ENCODE measurements around the gene FETUB. TPM values are rescaled to one million over a fixed set of nuclear protein-coding genes. Genes with fewer than 3 reads are reported as not detected.
"Not testable (repeated sequence)": the region's sequence is repeated elsewhere in the genome, so short reads cannot be mapped to it uniquely, and the experiment has no call there.

Gene FETUB
- total RNA-seq, 4 donors from 2014 or later: not detected

DNA sequence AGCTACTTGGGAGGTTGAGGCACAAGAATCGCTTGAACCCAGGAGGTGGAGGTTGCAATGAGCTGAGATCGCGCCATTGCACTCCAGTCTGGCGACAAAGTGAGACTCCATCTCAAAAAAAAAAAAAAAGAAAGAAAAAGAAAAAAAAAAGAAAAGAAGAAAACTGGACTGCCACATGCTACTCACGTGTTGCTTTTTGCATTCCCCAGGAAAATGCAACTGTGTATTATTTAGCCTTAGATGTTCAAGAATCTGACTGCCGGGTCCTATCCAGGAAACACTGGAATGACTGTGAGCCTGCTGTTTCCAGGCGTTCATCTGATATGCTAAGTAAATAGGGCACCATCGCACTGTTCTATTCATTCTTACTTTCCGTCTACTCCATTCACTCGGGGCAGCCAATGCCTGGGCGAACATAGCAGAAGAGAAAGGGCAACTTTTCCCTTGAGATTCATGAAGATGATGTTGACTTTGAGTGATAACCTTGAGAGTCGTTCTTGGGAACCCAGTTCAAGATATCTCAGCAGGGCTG lies 47.0 kb downstream of the FETUB start:
- no peak overlapping the region for H3K4me3 ChIP-seq (replicated peaks in 1 of 3)
- H3K4me1 ChIP-seq: no peaks in the 10 kb centered on the region
- DNase-seq: no peak
- intact Hi-C loops (cut with DNase I): no loop called here
- H3K27ac ChIP-seq: no peak overlapping the region
- 88 to 89% methylated on average over 12 of the region's 12 CpGs for WGBS, 2 donors
- H3K9me3 ChIP-seq: no peaks in the 10 kb centered on the region
- TF ChIP-seq, protein P1, sequence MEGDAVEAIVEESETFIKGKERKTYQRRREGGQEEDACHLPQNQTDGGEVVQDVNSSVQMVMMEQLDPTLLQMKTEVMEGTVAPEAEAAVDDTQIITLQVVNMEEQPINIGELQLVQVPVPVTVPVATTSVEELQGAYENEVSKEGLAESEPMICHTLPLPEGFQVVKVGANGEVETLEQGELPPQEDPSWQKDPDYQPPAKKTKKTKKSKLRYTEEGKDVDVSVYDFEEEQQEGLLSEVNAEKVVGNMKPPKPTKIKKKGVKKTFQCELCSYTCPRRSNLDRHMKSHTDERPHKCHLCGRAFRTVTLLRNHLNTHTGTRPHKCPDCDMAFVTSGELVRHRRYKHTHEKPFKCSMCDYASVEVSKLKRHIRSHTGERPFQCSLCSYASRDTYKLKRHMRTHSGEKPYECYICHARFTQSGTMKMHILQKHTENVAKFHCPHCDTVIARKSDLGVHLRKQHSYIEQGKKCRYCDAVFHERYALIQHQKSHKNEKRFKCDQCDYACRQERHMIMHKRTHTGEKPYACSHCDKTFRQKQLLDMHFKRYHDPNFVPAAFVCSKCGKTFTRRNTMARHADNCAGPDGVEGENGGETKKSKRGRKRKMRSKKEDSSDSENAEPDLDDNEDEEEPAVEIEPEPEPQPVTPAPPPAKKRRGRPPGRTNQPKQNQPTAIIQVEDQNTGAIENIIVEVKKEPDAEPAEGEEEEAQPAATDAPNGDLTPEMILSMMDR (IDR thresholded peaks at IDR 0.05): no peak
- TF ChIP-seq POLR2A (IDR thresholded peaks at IDR 0.05): no peak
- no peaks in the 10 kb centered on the region for H3K36me3 ChIP-seq
- H3K27me3 ChIP-seq: no peaks in the 10 kb centered on the region

DNA sequence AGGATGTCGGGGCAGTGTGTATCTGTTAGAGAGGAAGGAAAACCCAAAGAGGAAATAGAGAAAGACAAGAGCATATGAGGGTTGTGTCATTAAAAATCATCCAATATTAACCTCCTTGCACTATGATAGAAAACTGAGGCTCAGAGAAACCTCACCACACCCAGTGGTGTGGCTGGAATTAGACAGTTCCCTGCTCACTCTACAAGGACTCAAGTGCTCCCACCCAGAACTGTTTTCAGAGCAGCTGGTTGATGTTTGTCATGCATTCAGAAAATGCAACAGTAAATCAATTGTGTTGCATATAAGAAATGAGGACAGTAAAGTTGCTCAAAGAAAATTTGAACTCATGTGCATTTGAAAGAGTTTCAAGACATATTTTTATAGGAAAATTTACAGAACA lies 50.1 kb downstream of the FETUB start:
- H3K4me3 ChIP-seq (replicated peaks in 1 of 3); DNase-seq; H3K27ac ChIP-seq; H3K27me3 ChIP-seq; intact Hi-C loops (cut with DNase I); H3K36me3 ChIP-seq; H3K4me1 ChIP-seq; H3K9me3 ChIP-seq: not testable (repeated sequence)
- 90 to 94% methylated on average over 1 of the region's 1 CpG for WGBS, 2 donors

DNA sequence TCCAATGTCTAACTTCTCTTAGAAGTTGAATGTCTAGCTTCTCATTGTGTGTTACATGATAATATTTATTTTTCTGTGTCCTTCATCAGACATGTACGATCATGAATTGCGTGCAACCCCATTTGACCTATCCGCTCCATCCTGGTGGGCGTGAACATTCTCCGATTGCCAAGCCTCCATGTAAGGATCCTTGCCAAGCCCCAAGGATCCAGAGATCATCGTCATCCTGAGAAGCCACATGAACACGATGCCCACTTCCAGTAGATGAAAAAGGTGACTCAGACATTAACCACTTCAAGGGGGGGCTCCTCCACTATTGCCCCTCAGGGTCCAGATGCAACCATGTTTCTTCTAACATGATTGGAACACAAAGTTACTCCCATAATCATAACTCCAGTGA lies 51.5 kb downstream of the FETUB start:
- no peak for DNase-seq
- Histone ChIP-seq H3K4me1 (no peaks in the 10 kb centered on the region), H3K36me3 (no peaks in the 10 kb centered on the region), H3K9me3 (no peaks in the 10 kb centered on the region), H3K27ac (no peak overlapping the region), H3K4me3 (replicated peaks in 1 of 3) (no peak overlapping the region), H3K27me3 (no peaks in the 10 kb centered on the region)
- intact Hi-C loops (cut with DNase I): no loop called here
- TF ChIP-seq, protein P1 (IDR thresholded peaks at IDR 0.05): no peak
- no peak for TF ChIP-seq POLR2A (IDR thresholded peaks at IDR 0.05)
- WGBS, 2 donors: 92 to 94% methylated on average over 7 of the region's 7 CpGs

DNA sequence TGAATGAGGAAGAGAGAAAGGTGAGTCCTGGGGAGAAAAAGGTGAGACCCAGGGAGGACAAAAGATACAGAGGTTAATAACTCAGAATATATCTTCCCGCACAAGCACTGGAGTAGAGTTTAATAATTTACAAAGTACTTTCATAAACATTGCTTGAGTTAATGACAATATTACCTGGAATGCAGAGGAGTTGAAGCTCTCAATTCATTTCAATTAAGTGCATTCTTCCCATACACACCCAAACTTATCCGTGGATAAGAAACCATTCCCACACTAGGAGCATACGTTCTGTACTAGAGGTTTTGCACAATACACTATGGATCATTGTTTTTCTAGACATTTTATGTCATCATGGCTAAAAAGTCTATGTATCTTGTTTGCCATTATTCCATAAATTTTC lies 53.6 kb downstream of the FETUB start:
- Histone ChIP-seq H3K36me3 (no peaks in the 10 kb centered on the region), H3K4me1 (no peaks in the 10 kb centered on the region), H3K4me3 (replicated peaks in 1 of 3) (no peak overlapping the region), H3K9me3 (no peaks in the 10 kb centered on the region), H3K27me3 (no peaks in the 10 kb centered on the region), H3K27ac (no peak overlapping the region)
- TF ChIP-seq POLR2A (IDR thresholded peaks at IDR 0.05): no peak
- TF ChIP-seq, protein P1 (IDR thresholded peaks at IDR 0.05): no peak
- intact Hi-C loops (cut with DNase I): no loop called here
- WGBS, 2 donors: 85 to 90% methylated on average over 3 of the region's 3 CpGs
- DNase-seq: no peak

DNA sequence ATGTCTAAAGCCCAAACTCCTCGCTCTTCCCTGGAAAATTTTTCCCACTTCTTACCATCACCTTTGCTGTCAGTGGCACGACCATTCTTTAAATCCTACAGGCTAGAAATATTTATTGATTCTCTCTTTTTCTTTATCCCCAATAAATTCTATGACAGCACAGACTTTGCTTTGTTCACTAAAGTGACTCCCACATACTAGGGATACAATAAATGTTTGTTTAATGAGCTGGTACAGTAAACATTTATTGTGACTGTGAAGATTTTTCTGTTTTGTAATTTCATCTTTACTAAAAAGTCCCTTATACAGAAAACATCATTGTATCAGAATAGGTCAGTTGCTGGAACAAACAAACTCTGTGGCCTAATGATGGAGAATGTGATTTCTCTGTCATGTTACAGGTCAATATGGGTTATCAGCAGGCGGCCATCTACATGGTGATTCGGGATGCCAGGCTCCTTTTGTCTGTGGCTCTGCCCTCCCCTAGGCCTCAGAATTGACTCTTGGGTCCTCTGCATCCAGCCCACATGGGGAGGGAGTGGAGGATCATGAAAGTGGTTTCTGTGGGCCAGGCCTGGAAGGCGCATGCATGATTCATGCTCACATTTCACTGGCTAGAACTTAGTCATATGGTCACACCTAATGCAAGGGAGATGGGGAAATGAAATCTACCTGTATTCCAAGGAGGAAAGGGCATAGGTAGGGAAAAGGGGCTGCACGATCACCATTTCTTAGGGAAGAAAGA lies 54.3 kb downstream of the FETUB start:
- no peak overlapping the region for H3K27ac ChIP-seq
- intact Hi-C loops (cut with DNase I): no loop called here
- H3K27me3 ChIP-seq: no peaks in the 10 kb centered on the region
- TF ChIP-seq, protein P1 (IDR thresholded peaks at IDR 0.05): no peak
- no peak for TF ChIP-seq POLR2A (IDR thresholded peaks at IDR 0.05)
- WGBS, 2 donors: 84 to 87% methylated on average over 6 of the region's 6 CpGs
- H3K4me3 ChIP-seq (replicated peaks in 1 of 3): no peak overlapping the region
- no peaks in the 10 kb centered on the region for H3K9me3 ChIP-seq
- no peaks in the 10 kb centered on the region for H3K36me3 ChIP-seq
- H3K4me1 ChIP-seq: no peaks in the 10 kb centered on the region
- DNase-seq: no peak

All from thyroid gland (tissue), 4 donors.